Epithelial cell of prostate (primary cell): ENCODE data around the gene IFITM2.
"Not testable (repeated sequence)": the region's sequence is repeated elsewhere in the genome, so short reads cannot be mapped to it uniquely, and the experiment has no call there.

Experiments
- DNase-seq: peaks from one replicate; pipeline ENCODE4 v3.0.0-alpha.2; 2011; ENCODE audit warnings: low read depth, low spot score
- H3K27ac ChIP-seq: fragments of 450-650 bp; 2 replicates; pipeline ENCODE4 v1.5.1; 2017; ENCODE audit warnings: mild to moderate bottlenecking

The IFITM2 gene

DNA sequence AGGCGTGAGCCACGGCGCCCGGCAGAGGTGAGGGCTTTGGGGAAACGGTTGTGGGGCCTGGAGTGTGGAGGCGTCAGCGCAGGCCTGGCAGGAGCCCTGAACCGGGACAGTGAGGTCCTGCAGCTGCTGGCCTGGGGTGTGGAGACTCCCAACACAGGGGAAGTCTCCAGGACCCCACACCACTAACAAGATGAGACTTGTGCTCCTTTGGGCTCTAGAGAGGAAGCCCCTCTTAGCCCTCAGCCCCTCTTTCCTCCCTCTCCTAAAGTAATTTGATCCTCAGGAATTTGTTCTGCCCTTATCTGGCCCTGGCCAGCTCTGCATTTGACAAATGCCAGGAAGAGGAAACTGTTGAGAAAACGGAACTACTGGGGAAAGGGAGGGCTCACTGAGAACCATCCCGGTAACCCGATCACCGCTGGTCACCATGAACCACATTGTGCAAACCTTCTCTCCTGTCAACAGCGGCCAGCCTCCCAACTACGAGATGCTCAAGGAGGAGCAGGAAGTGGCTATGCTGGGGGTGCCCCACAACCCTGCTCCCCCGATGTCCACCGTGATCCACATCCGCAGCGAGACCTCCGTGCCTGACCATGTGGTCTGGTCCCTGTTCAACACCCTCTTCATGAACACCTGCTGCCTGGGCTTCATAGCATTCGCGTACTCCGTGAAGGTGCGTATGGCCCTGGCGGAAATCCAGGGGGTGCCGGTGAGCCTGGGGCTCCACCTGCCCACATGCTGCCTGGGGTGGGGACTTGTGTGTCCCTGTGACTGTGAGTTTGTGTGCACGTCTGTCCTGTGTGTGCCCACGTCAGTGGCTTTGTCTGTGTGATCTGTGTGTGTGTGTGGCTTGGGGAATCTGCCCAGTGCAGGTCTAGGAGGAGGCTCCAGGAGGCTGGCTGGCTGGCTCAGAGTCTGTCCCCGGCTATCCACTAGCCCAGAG lies at the start of gene IFITM2:
Gene IFITM2 (plus strand): TSS at position 51 of the 943 bp plus-strand sequence. CDS start 377 bp downstream, at position 428.
- DNase-seq, H3K27ac ChIP-seq: not testable (repeated sequence)

DNA sequence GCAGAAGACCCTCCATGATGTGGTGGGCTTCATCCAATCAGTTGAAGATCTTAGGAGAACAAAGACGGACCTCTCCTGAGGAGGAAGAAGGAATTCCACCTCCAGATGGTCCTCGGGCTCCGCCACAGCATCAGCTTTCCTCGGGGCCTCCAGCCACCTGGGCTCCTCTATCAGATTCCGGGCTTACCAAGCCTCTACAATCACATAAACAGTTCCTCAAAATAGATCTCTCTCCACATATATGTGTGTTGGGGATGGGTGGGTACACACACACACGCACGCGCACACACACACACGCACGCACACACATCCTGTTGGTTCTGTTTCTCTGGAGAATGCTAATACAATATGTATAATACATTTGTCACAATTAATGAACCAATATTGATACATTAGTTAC lies 48.2 kb upstream of the IFITM2 start:
- no peak for DNase-seq
- no peak overlapping the region for H3K27ac ChIP-seq

DNA sequence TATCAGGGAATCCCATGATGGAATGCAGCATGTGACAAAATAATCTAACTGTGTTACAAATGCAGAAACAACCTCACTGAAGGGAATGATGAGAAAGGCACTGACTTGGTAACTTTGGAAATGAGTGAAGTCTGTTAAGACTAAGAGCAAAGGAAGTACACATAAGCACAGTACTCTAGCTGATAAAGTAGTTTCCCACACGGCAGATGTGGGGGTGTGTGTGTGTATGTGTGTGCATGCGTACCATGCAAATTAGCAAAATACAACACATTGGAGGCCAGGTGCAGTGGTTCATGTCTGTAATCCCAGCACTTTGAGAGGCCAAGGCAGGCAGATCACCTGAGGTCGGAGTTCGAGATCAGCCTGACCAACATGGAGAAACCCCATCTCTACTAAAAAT lies 46.0 kb upstream of the IFITM2 start:
- no peak for DNase-seq

DNA sequence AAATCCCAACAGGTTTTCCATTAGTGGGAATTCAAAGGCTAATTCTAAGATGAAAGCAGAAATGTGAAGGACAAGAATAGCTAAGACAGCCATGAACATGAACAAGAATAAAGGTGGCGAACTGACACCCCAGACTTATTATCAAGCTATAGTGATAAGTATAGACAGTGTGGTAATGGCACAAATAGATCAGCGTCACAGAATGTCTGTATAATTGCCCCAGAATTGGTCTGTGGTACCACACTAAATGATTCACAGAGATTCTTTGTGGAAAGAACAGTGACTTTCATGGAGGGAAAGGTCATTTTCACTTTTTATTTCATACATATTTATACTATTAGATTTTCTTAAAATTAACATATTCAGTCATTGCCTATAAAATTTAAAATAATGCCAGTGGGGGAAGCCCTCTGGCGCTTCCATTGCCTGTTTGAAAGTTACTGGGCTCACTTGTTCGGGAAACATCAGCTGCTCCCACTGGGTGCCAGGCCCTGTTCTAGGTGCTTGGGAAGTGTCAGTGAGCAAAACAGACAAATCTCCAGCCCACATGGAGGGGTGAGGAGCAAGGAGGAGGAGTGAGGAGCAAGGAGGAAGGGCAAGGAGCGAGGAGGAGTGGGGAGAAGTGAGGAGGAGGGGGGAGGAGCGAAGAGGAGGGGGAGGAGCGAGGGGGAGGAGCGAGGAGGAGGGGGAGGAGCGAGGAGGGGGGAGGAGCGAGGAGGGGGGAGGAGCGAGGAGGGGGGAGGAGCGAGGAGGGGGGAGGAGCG lies 40.8 kb upstream of the IFITM2 start:
- DNase-seq, result no peak
- H3K27ac ChIP-seq, result no peak overlapping the region

More for the DNA sequence above, 46.0 kb upstream of the IFITM2 start:
- H3K27ac ChIP-seq, result no peak overlapping the region

DNA sequence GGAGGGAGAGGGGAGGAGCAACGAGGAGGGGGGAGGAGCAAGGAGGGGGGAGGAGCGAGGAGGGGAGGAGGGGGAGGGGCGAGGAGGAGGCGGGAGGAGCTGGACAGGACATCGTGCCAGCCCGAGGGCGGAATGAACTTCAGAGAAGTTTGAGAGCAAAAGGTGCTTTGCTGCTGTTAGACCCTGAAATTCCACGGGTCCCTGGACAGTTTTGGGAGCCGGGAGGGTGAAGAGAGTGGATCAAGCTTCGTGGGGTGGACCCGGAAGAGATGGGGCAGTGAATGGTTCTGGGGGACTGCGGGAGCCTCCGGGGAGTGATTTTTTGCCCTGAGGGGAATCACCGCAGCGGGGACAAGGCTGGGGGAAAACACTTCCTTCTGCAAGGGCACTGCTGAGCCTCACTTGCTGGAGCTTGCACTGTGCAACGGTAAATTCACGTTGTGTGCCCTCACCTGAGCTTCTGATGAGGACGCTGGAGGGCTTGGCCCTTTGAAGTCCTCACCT lies 40.1 kb upstream of the IFITM2 start:
- no peak for DNase-seq

DNA sequence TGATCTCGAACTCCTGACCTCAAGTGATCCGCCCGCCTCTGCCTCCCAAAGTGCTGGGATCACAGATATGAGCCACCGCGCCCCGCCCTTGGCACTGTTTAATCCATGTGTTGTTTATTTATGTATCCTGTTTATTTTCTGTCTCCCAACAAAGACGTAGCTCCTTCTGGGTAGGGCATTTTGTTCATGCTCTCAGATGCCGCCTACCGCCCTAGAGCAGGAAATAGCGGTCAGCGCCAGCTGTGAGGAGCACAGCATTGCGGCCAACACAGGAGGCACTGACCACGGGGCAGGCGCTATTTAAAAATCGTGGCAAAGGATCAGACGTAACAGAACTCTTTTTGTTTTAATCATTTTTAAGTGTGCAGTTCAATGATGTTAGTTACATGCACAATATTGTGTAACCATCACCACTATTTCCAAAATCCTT lies 38.9 kb upstream of the IFITM2 start:
- not testable (repeated sequence) for DNase-seq, H3K27ac ChIP-seq

More for the DNA sequence above, 40.1 kb upstream of the IFITM2 start:
- no peak overlapping the region for H3K27ac ChIP-seq

DNA sequence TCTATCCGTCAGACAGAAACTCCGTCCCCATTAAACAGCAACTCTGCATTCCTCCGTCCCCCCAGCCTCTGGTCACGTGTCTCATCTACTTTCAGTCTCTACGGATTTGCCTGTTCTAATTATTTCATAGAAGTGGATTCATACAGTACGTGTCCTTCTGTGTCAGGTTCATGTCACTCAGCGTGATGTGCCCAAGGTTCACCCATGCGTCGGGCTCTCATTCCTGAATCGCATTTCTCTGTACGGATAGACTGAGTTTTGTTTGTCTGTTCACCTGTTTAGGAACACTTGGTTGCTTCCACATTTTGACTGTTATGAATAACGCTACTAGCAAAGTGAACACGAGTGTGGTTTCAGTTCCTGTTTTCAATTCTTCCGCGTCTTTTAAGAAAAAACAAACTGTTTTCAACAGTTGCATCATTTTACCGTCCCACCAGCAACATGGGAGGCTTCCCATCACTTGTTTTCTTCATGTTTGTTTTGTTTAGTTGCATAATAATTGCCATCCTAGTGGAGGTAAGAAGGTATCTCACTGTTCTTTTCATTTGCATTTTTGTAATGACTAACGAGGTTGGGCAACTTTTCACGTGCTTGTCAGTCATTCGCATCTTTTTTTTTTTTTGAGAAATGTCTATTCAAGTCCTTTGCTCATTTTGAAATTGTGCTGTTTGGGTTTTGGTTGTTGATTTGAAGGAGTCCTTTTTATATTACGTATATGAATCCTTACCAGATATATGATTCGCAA lies 38.3 kb upstream of the IFITM2 start:
- H3K27ac ChIP-seq, result no peak overlapping the region
- DNase-seq, result no peak

DNA sequence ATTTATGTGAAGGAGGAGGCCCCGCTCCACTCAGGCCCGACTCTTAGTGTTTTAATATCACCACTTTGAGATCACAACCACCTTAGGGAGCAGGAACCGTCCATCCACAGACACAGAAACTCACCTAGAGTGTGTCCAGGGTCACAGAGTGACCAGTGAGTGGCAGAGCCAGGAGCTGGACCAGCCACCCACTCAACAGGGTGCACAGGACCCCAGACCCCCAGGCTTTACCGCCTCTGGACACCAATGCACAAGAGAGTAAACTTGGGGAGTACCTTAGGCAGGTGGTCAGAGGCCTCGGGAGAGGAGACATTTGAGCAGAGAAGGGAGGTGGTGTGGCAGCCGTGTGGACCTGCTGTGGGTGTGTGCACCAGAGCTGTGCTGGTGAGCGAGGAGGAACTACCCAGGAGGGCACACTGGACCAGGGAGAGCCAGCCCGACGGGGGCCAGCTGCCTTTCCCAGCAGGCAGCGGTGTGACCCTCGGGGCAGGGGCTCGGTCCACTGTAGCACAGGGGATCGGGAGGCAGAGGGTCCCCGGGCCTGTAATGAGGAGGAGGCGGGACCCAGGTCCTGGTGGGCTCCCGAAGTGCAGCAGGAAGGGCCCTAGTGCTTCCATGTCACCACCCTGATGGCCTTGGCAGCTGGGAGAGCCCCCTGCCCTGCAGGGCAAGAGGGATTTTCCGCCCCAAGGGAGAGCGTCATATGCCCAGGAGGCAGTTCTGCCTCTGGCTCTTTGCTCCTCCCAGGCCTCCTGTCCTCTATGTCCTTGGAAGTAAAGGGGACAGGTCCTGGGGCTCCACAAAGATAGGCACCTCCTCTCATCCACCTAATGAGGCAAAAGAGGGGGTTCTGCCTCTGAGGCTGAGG lies 36.9 kb upstream of the IFITM2 start:
- no peak for DNase-seq
- H3K27ac ChIP-seq, result no peak overlapping the region

DNA sequence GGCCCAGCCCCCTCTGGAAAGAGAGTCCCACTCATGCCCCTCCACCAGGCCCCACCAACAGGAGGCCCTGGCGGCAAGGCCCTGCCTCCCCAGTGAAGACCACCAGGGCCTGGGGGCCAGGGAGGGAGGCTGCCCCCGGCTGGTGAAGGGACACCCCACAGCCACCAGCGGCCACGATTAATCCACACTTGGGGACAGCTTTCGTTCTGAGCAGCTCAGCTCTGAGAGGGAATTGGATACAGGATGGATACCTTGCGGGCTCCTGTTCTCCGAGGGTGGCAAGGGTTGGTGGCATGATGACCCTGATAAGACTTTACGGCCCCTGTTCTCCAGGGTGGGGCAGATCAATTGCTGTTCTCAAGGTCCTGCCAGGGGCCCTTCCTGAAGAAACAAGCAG lies 36.3 kb upstream of the IFITM2 start:
- no peak overlapping the region for H3K27ac ChIP-seq
- DNase-seq, result no peak

DNA sequence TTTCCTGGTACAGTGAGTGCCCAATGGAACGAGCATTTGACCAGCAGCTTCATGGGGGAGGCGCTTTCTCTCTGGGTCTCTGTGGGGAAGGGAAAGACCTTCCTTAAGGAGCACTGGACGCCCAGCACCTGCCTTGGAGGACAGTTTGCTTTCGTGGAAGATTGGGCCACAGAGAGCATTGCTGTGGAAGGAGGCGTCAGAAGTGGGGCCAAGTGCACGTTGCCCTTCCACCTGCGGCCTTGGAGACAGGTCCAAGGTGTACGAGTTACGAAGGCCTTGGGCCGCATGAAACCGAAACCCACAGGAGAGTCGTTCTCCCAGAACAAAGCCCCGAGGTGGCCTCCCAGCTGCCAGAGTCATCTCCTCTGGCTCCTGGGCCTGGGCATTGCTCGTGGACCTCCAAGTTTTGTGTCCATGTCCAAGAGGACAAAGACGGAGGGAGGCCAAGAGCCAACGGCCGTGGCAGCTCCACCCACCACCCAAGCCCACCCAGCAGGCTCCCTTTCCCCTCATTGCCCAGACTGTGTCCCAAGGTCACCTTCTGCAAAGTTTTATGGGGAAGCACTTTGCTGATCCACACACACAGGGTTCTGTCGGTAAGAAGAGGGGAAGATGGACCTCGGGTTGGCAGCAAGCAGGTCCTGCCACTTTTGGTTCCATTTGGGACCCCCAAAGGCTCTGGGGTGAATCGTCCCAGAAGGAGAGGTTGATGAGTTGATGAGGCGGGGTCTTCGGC lies 35.3 kb upstream of the IFITM2 start:
- DNase-seq, result no peak

DNA sequence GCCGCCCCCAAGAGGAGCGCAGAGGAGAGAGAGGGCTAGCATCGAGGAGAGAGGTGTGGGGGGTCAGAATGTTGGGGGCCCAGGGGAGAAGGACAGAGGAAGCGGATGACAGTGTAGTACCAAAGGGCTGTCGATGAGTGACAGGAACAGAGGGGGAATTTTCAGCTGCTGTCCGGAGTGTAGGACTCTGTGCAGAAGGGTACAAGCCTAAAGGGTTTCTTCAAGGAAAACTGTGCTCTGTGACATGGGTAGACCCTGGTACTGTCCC lies 34.8 kb upstream of the IFITM2 start:
- DNase-seq, result no peak
- no peak overlapping the region for H3K27ac ChIP-seq

More for the DNA sequence above, 35.3 kb upstream of the IFITM2 start:
- H3K27ac ChIP-seq, result no peak overlapping the region

DNA sequence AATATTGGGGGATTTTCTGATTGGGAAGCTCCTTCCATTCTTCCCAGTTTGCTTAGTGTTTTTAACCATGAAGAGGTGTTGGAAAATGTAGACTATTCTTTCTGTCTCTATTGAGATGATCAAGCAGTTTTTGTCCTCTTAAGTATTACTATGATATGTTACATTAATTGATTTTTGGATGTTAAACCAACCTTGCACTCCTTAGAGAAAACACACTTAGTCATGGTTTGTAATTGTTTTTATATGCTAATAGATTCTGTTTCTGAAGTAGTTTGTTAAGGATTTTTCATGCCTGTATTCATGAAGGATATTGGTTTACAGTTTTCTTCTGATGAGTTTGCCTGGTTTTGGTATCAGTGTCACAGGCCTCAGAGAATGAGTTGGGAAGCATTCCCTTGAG lies 31.4 kb upstream of the IFITM2 start:
- no peak overlapping the region for H3K27ac ChIP-seq
- DNase-seq, result no peak

DNA sequence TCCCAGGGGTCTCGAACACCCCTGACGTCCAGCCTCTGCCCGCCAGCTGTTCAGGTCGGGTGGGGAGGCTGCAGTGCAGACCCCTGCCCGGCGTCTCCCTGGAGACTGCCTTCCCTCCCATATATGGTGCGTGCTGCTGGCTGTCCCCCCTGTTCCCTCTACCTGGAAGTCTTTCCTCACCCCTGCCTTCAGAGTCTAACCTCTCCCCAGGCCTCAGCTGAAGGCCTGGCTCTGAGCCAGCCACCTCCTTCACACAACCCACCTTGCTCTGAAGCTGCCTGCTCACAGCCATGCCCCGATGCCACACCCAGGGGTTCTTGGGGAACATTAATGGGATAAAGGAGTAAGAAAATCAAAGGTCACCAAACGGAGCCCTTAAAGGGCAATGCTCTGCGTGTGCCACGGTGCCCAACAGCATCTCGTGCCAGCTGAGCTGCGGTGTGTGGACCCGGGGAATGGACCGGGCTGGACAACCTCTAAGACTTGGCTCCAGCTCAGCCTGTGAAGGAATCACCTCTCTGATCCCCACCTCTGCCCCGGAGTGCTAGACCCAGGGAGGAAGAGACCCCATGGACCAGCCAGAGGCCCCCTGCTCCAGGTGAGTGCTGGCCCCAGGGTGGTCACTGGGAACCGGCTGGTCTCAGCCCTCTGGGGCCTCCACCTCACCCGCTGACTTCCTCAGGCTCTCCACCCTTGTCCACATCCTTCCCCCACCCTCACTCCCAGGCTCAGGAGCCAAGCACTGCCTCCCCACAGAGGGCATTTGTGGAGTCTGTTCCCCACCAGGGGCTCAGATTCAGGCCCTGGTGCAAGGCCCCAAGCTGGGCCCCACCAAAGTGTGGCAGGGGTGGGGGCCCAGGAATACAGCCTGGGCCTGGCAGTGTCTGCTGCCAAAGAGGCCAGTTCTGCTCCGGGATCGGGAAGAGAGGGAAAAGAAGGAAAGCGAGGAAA lies 29.3 kb upstream of the IFITM2 start, which contains the start of gene NLRP6:
Gene NLRP6 (plus strand): TSS at position 407 of the 951 bp plus-strand sequence. CDS start 163 bp downstream, at position 570.
- no peak for DNase-seq
- no peak within 1 kb of the TSS for H3K27ac ChIP-seq

DNA sequence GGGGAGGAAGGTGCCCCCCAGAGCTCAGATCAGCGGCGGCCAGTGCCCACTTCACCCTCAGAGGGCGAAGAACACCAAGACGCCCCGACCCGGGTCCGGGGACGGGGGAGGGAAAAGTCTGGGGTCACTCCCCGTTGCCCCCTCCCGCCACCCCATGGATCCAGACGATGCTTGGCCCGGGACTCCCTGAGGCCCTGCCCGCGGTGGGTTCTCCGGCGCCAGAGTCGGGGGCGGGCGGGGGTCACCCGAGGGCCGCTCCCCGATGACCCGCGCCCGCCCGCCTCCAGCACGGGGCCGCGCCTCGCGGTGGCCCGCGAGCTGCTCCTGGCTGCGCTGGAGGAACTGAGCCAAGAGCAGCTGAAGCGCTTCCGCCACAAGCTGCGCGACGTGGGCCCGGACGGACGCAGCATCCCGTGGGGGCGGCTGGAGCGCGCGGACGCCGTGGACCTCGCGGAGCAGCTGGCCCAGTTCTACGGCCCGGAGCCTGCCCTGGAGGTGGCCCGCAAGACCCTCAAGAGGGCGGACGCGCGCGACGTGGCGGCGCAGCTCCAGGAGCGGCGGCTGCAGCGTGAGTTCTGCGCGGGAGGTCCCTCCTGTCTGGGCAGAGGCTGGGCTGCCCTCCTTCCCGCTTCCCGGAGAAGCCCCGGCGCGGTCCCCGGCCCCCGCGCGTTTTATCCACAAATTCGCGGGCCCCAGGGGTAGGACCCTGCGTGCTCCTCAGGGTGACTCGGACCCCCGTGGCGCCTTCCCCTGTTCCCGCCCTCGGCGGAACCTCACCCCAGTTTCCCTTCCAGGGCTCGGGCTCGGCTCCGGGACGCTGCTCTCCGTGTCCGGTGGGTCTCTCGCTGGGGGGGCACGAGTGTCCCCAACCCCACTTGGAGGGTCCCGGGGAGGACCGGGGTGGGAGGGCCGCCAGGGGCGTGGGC lies 28.3 kb upstream of the IFITM2 start:
- DNase-seq, result no peak
- no peak overlapping the region for H3K27ac ChIP-seq

DNA sequence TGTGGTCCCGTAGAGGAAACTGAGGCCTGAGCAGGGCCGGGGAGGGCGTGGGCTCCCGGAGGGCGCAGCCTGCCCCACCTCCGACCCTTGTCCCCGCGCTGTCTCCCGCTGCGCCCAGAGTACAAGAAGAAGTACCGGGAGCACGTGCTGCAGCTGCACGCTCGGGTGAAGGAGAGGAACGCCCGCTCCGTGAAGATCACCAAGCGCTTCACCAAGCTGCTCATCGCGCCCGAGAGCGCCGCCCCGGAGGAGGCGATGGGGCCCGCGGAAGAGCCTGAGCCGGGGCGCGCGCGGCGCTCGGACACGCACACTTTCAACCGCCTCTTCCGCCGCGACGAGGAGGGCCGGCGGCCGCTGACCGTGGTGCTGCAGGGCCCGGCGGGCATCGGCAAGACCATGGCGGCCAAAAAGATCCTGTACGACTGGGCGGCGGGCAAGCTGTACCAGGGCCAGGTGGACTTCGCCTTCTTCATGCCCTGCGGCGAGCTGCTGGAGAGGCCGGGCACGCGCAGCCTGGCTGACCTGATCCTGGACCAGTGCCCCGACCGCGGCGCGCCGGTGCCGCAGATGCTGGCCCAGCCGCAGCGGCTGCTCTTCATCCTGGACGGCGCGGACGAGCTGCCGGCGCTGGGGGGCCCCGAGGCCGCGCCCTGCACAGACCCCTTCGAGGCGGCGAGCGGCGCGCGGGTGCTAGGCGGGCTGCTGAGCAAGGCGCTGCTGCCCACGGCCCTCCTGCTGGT lies 27.5 kb upstream of the IFITM2 start:
- no peak for DNase-seq
- no peak overlapping the region for H3K27ac ChIP-seq
